Activated CD8-positive, alpha-beta memory T cell treated with anti-CD3 and anti-CD28 coated beads, Interleukin-2, amount 50 U/mL, for 24 hours (primary cell): ENCODE data around the gene FAM151A.

Experiments used
- DNase-seq: peaks from one replicate; pipeline ENCODE4 v3.0.0-alpha.2; 2020; ENCODE audit errors: extremely low read depth

The FAM151A gene

GRCh38 chr1:54604051-54604450, 19.3 kb downstream of the FAM151A start:
- no peak for DNase-seq

- no peak for DNase-seq
Observed at GRCh38 chr1:54603241-54603640, 20.1 kb downstream of the FAM151A start.

- DNase-seq: no peak
Observed at GRCh38 chr1:54602554-54602953, 20.8 kb downstream of the FAM151A start.

GRCh38 chr1:54601730-54602129, 21.6 kb downstream of the FAM151A start:
- DNase-seq: no peak

GRCh38 chr1:54600947-54601721, 22.2 kb downstream of the FAM151A start:
- DNase-seq: no peak

GRCh38 chr1:54599211-54599823, 24.0 kb downstream of the FAM151A start:
- DNase-seq: no peak

GRCh38 chr1:54597455-54598030, 25.8 kb downstream of the FAM151A start:
- no peak for DNase-seq

- no peak for DNase-seq
Observed at GRCh38 chr1:54596756-54597155, 26.6 kb downstream of the FAM151A start.

- DNase-seq: no peak
Observed at GRCh38 chr1:54595956-54596498, 27.3 kb downstream of the FAM151A start.

GRCh38 chr1:54594463-54594862, 28.9 kb downstream of the FAM151A start:
- no peak for DNase-seq

- no peak for DNase-seq
Observed at GRCh38 chr1:54593571-54594160, 29.7 kb downstream of the FAM151A start.

- no peak for DNase-seq
Observed at GRCh38 chr1:54591127-54591756, 32.1 kb downstream of the FAM151A start.

- no peak for DNase-seq
Observed at GRCh38 chr1:54588377-54588776, 34.9 kb downstream of the FAM151A start.

GRCh38 chr1:54585181-54586066, 37.9 kb downstream of the FAM151A start:
- no peak for DNase-seq

GRCh38 chr1:54584575-54584974, 38.8 kb downstream of the FAM151A start:
- no peak for DNase-seq

- DNase-seq: no peak
Observed at GRCh38 chr1:54583871-54584270, 39.5 kb downstream of the FAM151A start.

GRCh38 chr1:54583307-54583686, 40.0 kb downstream of the FAM151A start:
- DNase-seq: no peak

GRCh38 chr1:54582566-54583306, 40.6 kb downstream of the FAM151A start:
- no peak for DNase-seq

- no peak for DNase-seq
Observed at GRCh38 chr1:54581621-54582035, 41.7 kb downstream of the FAM151A start.

GRCh38 chr1:54580856-54581550, 42.3 kb downstream of the FAM151A start:
- no peak for DNase-seq
